Gastrocnemius medialis (tissue), 4 donors: ENCODE results near the gene P3R3URF. TPM values are rescaled to one million over a fixed set of nuclear protein-coding genes. Genes with fewer than 3 reads are reported as not detected.

ENCODE experiments used
- ATAC-seq, 2 donors: fragments of 150-250 bp; one replicate each; pipeline ENCODE4 v1.9.1; 2016
- DNase-seq, 2 donors: peaks; one replicate each; pipeline ENCODE4 v3.0.0-alpha.2; 2019
- H3K27ac ChIP-seq, 4 donors: fragments of 200-600 bp; sonication (generic); 1 replicate in 1 of 4; 2 replicates in 3 of 4; pipeline ENCODE4 v1.5.1; 2016 to 2018; ENCODE audit warnings: mild to moderate bottlenecking in 2 of 4, moderate library complexity in 1 of 4
- H3K27me3 ChIP-seq, 3 donors: fragments of 200-600 bp; sonication (generic) in 2 of 3; 1 replicate in 1 of 3; 2 replicates in 2 of 3; pipeline versions ENCODE4 v1.5.1 to v1.6.0; 2016 to 2019; ENCODE audit warnings: mild to moderate bottlenecking in 1 of 3, moderate library complexity in 1 of 3
- H3K36me3 ChIP-seq, 2 donors: fragments of 200-600 bp; sonication (generic) in 1 of 2; one replicate each; pipeline ENCODE4 v1.5.1; 2017 to 2018
- H3K4me1 ChIP-seq, 2 donors: fragments of 200-600 bp; sonication (generic) in 1 of 2; one replicate each; pipeline ENCODE4 v1.5.1; 2016 to 2017; ENCODE audit warnings: mild to moderate bottlenecking in 2 of 2
- H3K4me3 ChIP-seq, 4 donors: fragments of 200-600 bp; sonication (generic) in 3 of 4; 1 replicate in 1 of 4; 2 replicates in 3 of 4; pipeline ENCODE4 v1.5.1; 2016 to 2019; ENCODE audit warnings: mild to moderate bottlenecking in 2 of 4
- H3K9me3 ChIP-seq, 3 donors: fragments of 200-600 bp; sonication (generic) in 2 of 3; 1 replicate in 1 of 3; 2 replicates in 2 of 3; pipeline ENCODE4 v1.5.1; 2016 to 2019
- POLR2A ChIP-seq, 2 donors: fragments of 450-650 bp; IDR thresholded peaks; one replicate each; pipeline ENCODE4 v1.6.1; 2017; ENCODE audit warnings: antibody characterized with exemption in 2 of 2, mild to moderate bottlenecking in 2 of 2, moderate library complexity in 2 of 2
- in situ Hi-C, 4 donors: fragments of 200-750 bp; cut with MboI; loops; one replicate each; pipeline versions ENCODE4 v1.15.0 to v1.8.0; 2017; ENCODE audit warnings: low sequenced_read_pairs in 4 of 4
- intact Hi-C: fragments of 100-400 bp; cut with DNase I; formaldehyde crosslinking; loops from one replicate; pipeline ENCODE4 v1.15.1; 2023; ENCODE audit warnings: low total_unique reads
- total RNA-seq, 4 donors: library from RNA; depleted of rRNA; stranded (reverse); fragments of >200 nt; gene quantifications; one replicate each; pipeline versions ENCODE4 v1.1.0 to v1.2.3, GENCODE V29; 2016
- TF ChIP-seq, protein P1 (sequence below), 5 experiments: fragments of 450-650 bp in 3 of 5; fragments of 200-600 bp in 2 of 5; sonication (generic) in 2 of 5; IDR thresholded peaks in 4 of 5; conservative IDR thresholded peaks in 1 of 5; 1 replicate in 4 of 5; 2 replicates in 1 of 5; pipeline ENCODE4 v1.5.1; 2016 to 2019; ENCODE audit warnings: antibody characterized with exemption in 5 of 5, mild to moderate bottlenecking in 3 of 5, moderate library complexity in 3 of 5

The P3R3URF gene
- total RNA-seq, 4 donors from 2014 or later = not detected

DNA sequence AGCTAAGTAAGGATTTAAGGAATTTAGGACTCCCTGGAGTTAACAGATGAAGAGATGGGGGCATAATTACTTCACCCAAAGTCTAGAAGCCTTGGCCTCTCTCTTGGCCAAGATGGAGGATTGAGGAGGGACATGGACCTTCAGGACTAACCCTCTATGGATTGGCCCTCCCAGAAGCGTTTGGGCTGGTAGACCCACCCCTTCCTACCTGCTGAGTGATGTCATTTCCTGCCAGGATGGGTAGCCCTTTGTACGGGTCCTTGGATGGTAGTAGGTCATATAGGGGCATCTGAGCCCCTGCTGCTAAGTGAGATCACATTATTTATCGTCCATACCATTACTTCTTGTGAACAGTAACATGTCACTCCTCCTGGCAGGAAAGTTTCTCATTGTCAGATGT is 44.5 kb upstream of the P3R3URF start:
- ATAC-seq (no peak), DNase-seq (no peak)
- Histone ChIP-seq H3K4me1 (no peaks in the 10 kb centered on the region), H3K36me3 (no peaks in the 10 kb centered on the region), H3K9me3 (no peaks in the 10 kb centered on the region), H3K4me3 (no peak overlapping the region), H3K27ac (no peak overlapping the region), H3K27me3 (no peaks in the 10 kb centered on the region)
- no peak for TF ChIP-seq POLR2A (IDR thresholded peaks at IDR 0.05)
- TF ChIP-seq, protein P1, sequence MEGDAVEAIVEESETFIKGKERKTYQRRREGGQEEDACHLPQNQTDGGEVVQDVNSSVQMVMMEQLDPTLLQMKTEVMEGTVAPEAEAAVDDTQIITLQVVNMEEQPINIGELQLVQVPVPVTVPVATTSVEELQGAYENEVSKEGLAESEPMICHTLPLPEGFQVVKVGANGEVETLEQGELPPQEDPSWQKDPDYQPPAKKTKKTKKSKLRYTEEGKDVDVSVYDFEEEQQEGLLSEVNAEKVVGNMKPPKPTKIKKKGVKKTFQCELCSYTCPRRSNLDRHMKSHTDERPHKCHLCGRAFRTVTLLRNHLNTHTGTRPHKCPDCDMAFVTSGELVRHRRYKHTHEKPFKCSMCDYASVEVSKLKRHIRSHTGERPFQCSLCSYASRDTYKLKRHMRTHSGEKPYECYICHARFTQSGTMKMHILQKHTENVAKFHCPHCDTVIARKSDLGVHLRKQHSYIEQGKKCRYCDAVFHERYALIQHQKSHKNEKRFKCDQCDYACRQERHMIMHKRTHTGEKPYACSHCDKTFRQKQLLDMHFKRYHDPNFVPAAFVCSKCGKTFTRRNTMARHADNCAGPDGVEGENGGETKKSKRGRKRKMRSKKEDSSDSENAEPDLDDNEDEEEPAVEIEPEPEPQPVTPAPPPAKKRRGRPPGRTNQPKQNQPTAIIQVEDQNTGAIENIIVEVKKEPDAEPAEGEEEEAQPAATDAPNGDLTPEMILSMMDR (IDR thresholded peaks at IDR 0.05 in 4 of 5, conservative IDR thresholded peaks at IDR 0.05 in 1 of 5) = no peak
- intact Hi-C loops (no loop called here), in situ Hi-C loops (loop anchor here in 1 of 4 donors (10.0 kb wide), 1 partner anchor 186 kb away; no protein-coding TSS in a partner anchor)

DNA sequence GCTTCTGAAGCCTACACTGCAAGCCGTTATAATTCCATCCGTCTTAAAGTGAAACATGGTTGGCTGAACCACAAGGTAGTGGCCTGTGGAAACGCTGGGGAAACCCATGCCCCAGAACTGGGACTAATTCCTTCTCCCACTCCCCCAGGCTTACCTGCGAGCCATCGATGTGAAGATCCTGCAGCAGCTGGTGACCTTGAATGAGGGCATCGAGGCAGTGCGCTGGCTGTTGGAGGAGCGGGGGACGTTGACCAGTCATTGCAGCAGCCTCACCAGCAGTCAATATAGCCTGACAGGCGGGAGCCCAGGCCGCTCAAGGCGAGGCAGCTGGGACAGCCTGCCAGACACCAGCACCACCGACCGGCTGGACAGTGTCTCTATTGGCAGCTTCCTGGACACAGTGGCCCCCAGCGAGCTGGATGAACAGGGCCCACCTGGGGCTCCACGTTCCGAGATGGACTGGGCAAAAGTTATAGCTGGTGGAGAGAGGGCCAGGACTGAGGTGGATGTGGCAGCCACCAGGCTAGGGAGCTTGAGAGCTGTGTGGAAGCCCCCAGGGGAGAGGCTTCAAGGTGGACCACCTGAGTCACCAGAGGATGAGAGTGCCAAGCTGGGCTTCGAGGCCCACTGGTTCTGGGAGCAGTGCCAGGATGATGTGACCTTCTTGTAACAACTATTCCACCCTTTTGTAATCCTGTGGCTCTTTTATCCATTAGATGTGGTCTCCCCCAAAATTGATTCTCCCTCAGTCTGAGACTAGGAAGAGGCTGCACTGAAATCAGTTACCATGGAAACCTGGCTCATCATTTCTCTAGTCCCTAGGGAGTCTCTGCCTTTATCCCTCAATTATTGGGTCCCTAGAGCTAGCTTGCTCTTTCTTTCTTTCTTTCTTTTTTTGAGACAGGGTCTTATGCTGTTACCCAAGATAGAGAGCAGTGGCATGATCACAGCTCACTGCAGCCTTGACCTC is 43.5 kb upstream of the P3R3URF start:
- Histone ChIP-seq H3K27me3 (no peaks in the 10 kb centered on the region), H3K4me3 (no peak overlapping the region), H3K9me3 (no peaks in the 10 kb centered on the region), H3K36me3 (no peaks in the 10 kb centered on the region), H3K4me1 (no peaks in the 10 kb centered on the region), H3K27ac (no peak overlapping the region)
- no peak for DNase-seq
- intact Hi-C loops = no loop called here
- in situ Hi-C loops = loop anchor here in 1 of 4 donors (10.0 kb wide), 1 partner anchor 185 kb away; no protein-coding TSS in a partner anchor
- ATAC-seq = no peak
- TF ChIP-seq, protein P1 (IDR thresholded peaks at IDR 0.05 in 4 of 5, conservative IDR thresholded peaks at IDR 0.05 in 1 of 5) = no peak
- TF ChIP-seq POLR2A (IDR thresholded peaks at IDR 0.05) = no peak

GRCh38 chr1:46218443-46218842 is 42.2 kb upstream of the P3R3URF start:
- H3K9me3 ChIP-seq = no peaks in the 10 kb centered on the region
- ATAC-seq (no peak), DNase-seq (no peak)
- in situ Hi-C loops = no loop called here
- H3K4me3 ChIP-seq = no peak overlapping the region
- TF ChIP-seq, protein P1 (IDR thresholded peaks at IDR 0.05 in 4 of 5, conservative IDR thresholded peaks at IDR 0.05 in 1 of 5) = no peak
- TF ChIP-seq POLR2A (IDR thresholded peaks at IDR 0.05) = no peak
- no peaks in the 10 kb centered on the region for H3K27me3 ChIP-seq
- H3K36me3 ChIP-seq = no peaks in the 10 kb centered on the region
- intact Hi-C loops = no loop called here
- no peak overlapping the region for H3K27ac ChIP-seq
- no peaks in the 10 kb centered on the region for H3K4me1 ChIP-seq

DNA sequence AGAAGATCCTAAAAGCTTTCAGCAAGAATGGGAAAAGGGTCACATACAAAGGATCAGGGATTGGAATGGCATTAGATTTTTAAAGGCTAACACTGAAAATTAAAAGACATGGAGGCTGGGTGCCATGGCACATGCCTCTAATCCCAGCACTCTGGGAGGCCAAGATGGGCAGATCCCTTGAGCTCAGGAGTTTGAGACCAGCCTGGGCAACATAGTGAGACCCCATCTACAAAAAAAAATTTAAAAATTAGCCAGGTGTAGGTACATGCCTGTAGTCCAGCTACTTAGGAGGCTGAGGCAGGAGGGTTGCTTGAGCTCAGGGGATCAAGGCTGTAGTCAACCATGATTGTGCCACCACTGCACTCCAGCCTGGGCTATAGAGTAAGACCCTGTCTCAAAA is 39.2 kb upstream of the P3R3URF start:
- Histone ChIP-seq H3K36me3 (no peaks in the 10 kb centered on the region), H3K4me3 (no peak overlapping the region), H3K27ac (no peak overlapping the region), H3K9me3 (no peaks in the 10 kb centered on the region), H3K27me3 (no peaks in the 10 kb centered on the region), H3K4me1 (no peaks in the 10 kb centered on the region)
- in situ Hi-C loops (no loop called here), intact Hi-C loops (no loop called here)
- ATAC-seq (no peak), DNase-seq (no peak)
- TF ChIP-seq POLR2A (IDR thresholded peaks at IDR 0.05) = no peak
- TF ChIP-seq, protein P1 (IDR thresholded peaks at IDR 0.05 in 4 of 5, conservative IDR thresholded peaks at IDR 0.05 in 1 of 5) = no peak
